GM18867 (cell line): ENCODE results near the gene BAHCC1.

Source experiments
- ATAC-seq: cut with Tn5 transposase; IDR thresholded peaks from one replicate; pipeline ENCODE4 v1.9.1; 2021; ENCODE audit warnings: mild to moderate bottlenecking, moderate library complexity; ENCODE audit not compliant: unreplicated experiment

Gene BAHCC1

GRCh38 chr17:81473019-81473418 is 77.8 kb downstream of the BAHCC1 start:
- ATAC-seq = no peak

- no peak for ATAC-seq
Measured at GRCh38 chr17:81474958-81475357, 79.7 kb downstream of the BAHCC1 start.

GRCh38 chr17:81476097-81476496 is 80.8 kb downstream of the BAHCC1 start:
- no peak for ATAC-seq

- ATAC-seq = no peak
Measured at GRCh38 chr17:81476635-81477034, 81.4 kb downstream of the BAHCC1 start.

- ATAC-seq = no peak
Measured at GRCh38 chr17:81477173-81477572, 81.9 kb downstream of the BAHCC1 start.

- no peak for ATAC-seq
Measured at GRCh38 chr17:81478119-81478518, 82.9 kb downstream of the BAHCC1 start.

- ATAC-seq = no peak
Measured at GRCh38 chr17:81479175-81480071, 84.2 kb downstream of the BAHCC1 start.

GRCh38 chr17:81480140-81481072 is 85.1 kb downstream of the BAHCC1 start:
- no peak for ATAC-seq

GRCh38 chr17:81481073-81481799 is 86.0 kb downstream of the BAHCC1 start:
- ATAC-seq = no peak

GRCh38 chr17:81481815-81482505 is 86.7 kb downstream of the BAHCC1 start:
- no peak for ATAC-seq

GRCh38 chr17:81482673-81483072 is 87.4 kb downstream of the BAHCC1 start:
- ATAC-seq = no peak

- ATAC-seq = no peak
Measured at GRCh38 chr17:81483085-81483861, 88.0 kb downstream of the BAHCC1 start.

GRCh38 chr17:81483862-81484194 is 88.6 kb downstream of the BAHCC1 start:
- ATAC-seq = no peak

GRCh38 chr17:81484195-81484979 is 89.1 kb downstream of the BAHCC1 start:
- no peak for ATAC-seq

GRCh38 chr17:81486199-81486810 is 91.0 kb downstream of the BAHCC1 start:
- no peak for ATAC-seq

GRCh38 chr17:81487089-81487486 is 91.8 kb downstream of the BAHCC1 start:
- ATAC-seq = no peak

- no peak for ATAC-seq
Measured at GRCh38 chr17:81487487-81488275, 92.4 kb downstream of the BAHCC1 start.
